ENCODE results near the gene KRTAP6-3.

Gene KRTAP6-3

GRCh38 chr21:30628109-30628508, 35.9 kb downstream of the KRTAP6-3 start:
- DNase-seq, result no peak

GRCh38 chr21:30629200-30629599, 37.0 kb downstream of the KRTAP6-3 start:
- no peak for DNase-seq

- DNase-seq, result no peak
Measured at GRCh38 chr21:30634906-30635305, 42.7 kb downstream of the KRTAP6-3 start, which contains the start of gene KRTAP20-2. Gene KRTAP20-2 (plus strand): TSS chr21:30635206. CDS start chr21:30635264, 58 bp downstream.

GRCh38 chr21:30638686-30639085, 46.4 kb downstream of the KRTAP6-3 start:
- no peak for DNase-seq

- no peak for DNase-seq
Measured at GRCh38 chr21:30642564-30642963, 50.3 kb downstream of the KRTAP6-3 start, which contains the start of gene KRTAP20-3. Gene KRTAP20-3 (plus strand): TSS chr21:30642864.
